Transverse colon (tissue), 4 donors: ENCODE data around the gene PTGES2. TPM values are rescaled to one million over a fixed set of nuclear protein-coding genes. Genes with fewer than 3 reads are reported as not detected.

Source experiments
- DNase-seq: peaks from one replicate; pipeline ENCODE4 v3.0.0-alpha.2; 2019
- H3K27ac ChIP-seq, 4 donors: fragments of 200-600 bp; sonication (generic); 2 replicates each; pipeline ENCODE4 v1.5.1; 2016 to 2018; ENCODE audit warnings: inconsistent platforms in 4 of 4
- H3K27me3 ChIP-seq: fragments of 200-600 bp; sonication (generic); 2 replicates; pipeline ENCODE4 v1.5.1; 2017; ENCODE audit warnings: inconsistent platforms
- H3K36me3 ChIP-seq, 4 donors: fragments of 200-600 bp; sonication (generic); 2 replicates each; pipeline ENCODE4 v1.5.1; 2017 to 2019; ENCODE audit warnings: inconsistent platforms in 4 of 4
- H3K4me1 ChIP-seq, 4 donors: fragments of 200-600 bp; sonication (generic); 2 replicates each; pipeline ENCODE4 v1.5.1; 2017 to 2020; ENCODE audit warnings: inconsistent platforms in 4 of 4
- H3K4me3 ChIP-seq, 4 donors: fragments of 200-600 bp; sonication (generic); 1 replicate in 1 of 4; 2 replicates in 3 of 4; pipeline versions ENCODE4 v1.5.1 to v1.6.1; 2017 to 2019; ENCODE audit warnings: inconsistent platforms in 4 of 4
- H3K9me3 ChIP-seq, 2 donors: fragments of 200-600 bp; sonication (generic); 2 replicates each; pipeline ENCODE4 v1.5.1; 2017 to 2019; ENCODE audit warnings: inconsistent platforms in 2 of 2
- CTCF ChIP-seq, 5 experiments: fragments of 200-600 bp in 3 of 5; fragments of 450-650 bp in 2 of 5; sonication (generic) in 3 of 5; IDR thresholded peaks; 1 replicate in 2 of 5; 2 replicates in 3 of 5; pipeline ENCODE4 v1.5.1; 2016 to 2017; ENCODE audit warnings: antibody characterized with exemption in 5 of 5, inconsistent platforms in 3 of 5, mild to moderate bottlenecking in 2 of 5, moderate library complexity in 1 of 5
- EP300 ChIP-seq: sonication (generic); formaldehyde crosslinking; IDR thresholded peaks from one replicate; pipeline ENCODE4 v1.6.1; 2017; ENCODE audit warnings: antibody characterized with exemption, low read depth
- POLR2A ChIP-seq: fragments of 450-650 bp; IDR thresholded peaks from one replicate; pipeline ENCODE4 v1.6.1; 2016; ENCODE audit warnings: antibody characterized with exemption, mild to moderate bottlenecking, moderate library complexity
- POLR2AphosphoS5 ChIP-seq, 3 donors: sonication (generic); formaldehyde crosslinking; IDR thresholded peaks; one replicate each; pipeline ENCODE4 v1.6.1; 2016; ENCODE audit warnings: antibody characterized with exemption in 3 of 3
- WGBS, 2 donors: methylation state at CpG; one replicate each; pipeline ENCODE4 v1.1.5; 2018; ENCODE audit warnings: low coverage in 1 of 2; 5-methylcytosine and 5-hydroxymethylcytosine counted together
- in situ Hi-C, 4 donors: fragments of 200-750 bp; cut with MboI; loops; one replicate each; pipeline versions ENCODE4 v1.15.0 to v1.15.1; 2017; ENCODE audit warnings: low sequenced_read_pairs in 3 of 4, low pct_ligation_motif_present in 1 of 4, low pct_unique_long_range_greater_than_20kb in 1 of 4
- intact Hi-C: fragments of 100-400 bp; cut with DNase I; formaldehyde crosslinking; loops from one replicate; pipeline ENCODE4 v1.15.1; 2023; ENCODE audit warnings: low total_unique reads
- total RNA-seq, 4 donors: library from RNA; depleted of rRNA; stranded (reverse); fragments of >200 nt; gene quantifications; one replicate each; pipeline ENCODE4 v1.1.0, GENCODE V29; 2016

Gene PTGES2
- total RNA-seq, 4 donors from 2014 or later, result 109 to 434 (median 164) TPM

- H3K9me3 ChIP-seq, result no peaks in the 10 kb centered on the region
- peak overlapping the region; percentile 84 to 96 (median 94) for H3K27ac ChIP-seq
- DNase-seq, result peak; percentile 97
- no peaks in the 10 kb centered on the region for H3K27me3 ChIP-seq
- WGBS, 2 donors, result 13 to 17% methylated on average over 4 to 27 of the region's 27 CpGs
- in situ Hi-C loops (loop anchor here in 1 of 4 donors (25.0 kb wide), 1 partner anchor 156 kb away; no protein-coding TSS in a partner anchor), intact Hi-C loops (loop anchor here (2.0 to 10.0 kb wide), 2 partner anchors 83 to 175 kb away; no protein-coding TSS in a partner anchor)
- H3K36me3 ChIP-seq, result peaks cover 0 to 11% (median 4%) of the 10 kb centered on the region in 4 donors
- H3K4me1 ChIP-seq, result peaks cover 3 to 32% (median 27%) of the 10 kb centered on the region in 4 donors
- H3K4me3 ChIP-seq, result no peak overlapping the region
- TF ChIP-seq CTCF (IDR thresholded peaks at IDR 0.05), result peak; percentile 100
- TF ChIP-seq POLR2A, result no peak
- TF ChIP-seq POLR2AphosphoS5 (IDR thresholded peaks at IDR 0.05), result peak in 2 of 3 donors; percentile 32 to 34
These were observed 9.7 kb downstream of the PTGES2 start for GRCh38 chr9:128117613-128118471.

GRCh38 chr9:128116104-128117083, 11.1 kb downstream of the PTGES2 start:
- DNase-seq, result peak; percentile 24
- no peaks in the 10 kb centered on the region for H3K9me3 ChIP-seq
- H3K27me3 ChIP-seq, result no peaks in the 10 kb centered on the region
- peaks cover 3 to 44% (median 27%) of the 10 kb centered on the region in 4 donors for H3K4me1 ChIP-seq
- intact Hi-C loops, result loop anchor here (2.0 to 10.0 kb wide), 2 partner anchors 82 to 174 kb away; no protein-coding TSS in a partner anchor
- H3K36me3 ChIP-seq, result no peaks in the 10 kb centered on the region
- no peak overlapping the region for H3K4me3 ChIP-seq
- in situ Hi-C loops, result loop anchor here in 1 of 4 donors (25.0 kb wide), 1 partner anchor 154 kb away; no protein-coding TSS in a partner anchor
- TF ChIP-seq POLR2AphosphoS5 (IDR thresholded peaks at IDR 0.05) (peak in 2 of 3 donors; percentile 18 to 22), POLR2A (no peak)
- WGBS, 2 donors, result 73 to 74% methylated on average over 5 to 16 of the region's 16 CpGs
- peak overlapping the region; percentile 84 to 96 (median 94) for H3K27ac ChIP-seq

GRCh38 chr9:128115187-128116103, 12.1 kb downstream of the PTGES2 start:
- Histone ChIP-seq H3K9me3 (no peaks in the 10 kb centered on the region), H3K27me3 (no peaks in the 10 kb centered on the region), H3K36me3 (no peaks in the 10 kb centered on the region), H3K4me3 (peak overlapping the region in 3 of 4 donors; percentile 28 to 52 (median 40)), H3K27ac (peak overlapping the region; percentile 92 to 96 (median 94)), H3K4me1 (peaks cover 3 to 51% (median 27%) of the 10 kb centered on the region in 4 donors)
- peak; percentile 93 for DNase-seq
- intact Hi-C loops (loop anchor here (2.0 to 10.0 kb wide), 2 partner anchors 81 to 173 kb away; no protein-coding TSS in a partner anchor), in situ Hi-C loops (loop anchor here in 1 of 4 donors (25.0 kb wide), 1 partner anchor 153 kb away; no protein-coding TSS in a partner anchor)
- peak; percentile 96 for TF ChIP-seq EP300
- TF ChIP-seq CTCF (IDR thresholded peaks at IDR 0.05), result no peak
- peak; percentile 88 to 98 (median 98) for TF ChIP-seq POLR2AphosphoS5 (IDR thresholded peaks at IDR 0.05)
- TF ChIP-seq POLR2A, result peak; percentile 99
- WGBS, 2 donors, result 59% methylated on average over 22 of the region's 26 CpGs; no CpG with 5 or more reads in 1 of the 2 donors
